Trophoblast cell (in vitro differentiated cells and primary cell): ENCODE results near the gene PTGR2.

Source experiments
- DNase-seq, 2 donors: peaks; one replicate each; pipeline ENCODE4 v3.0.0-alpha.2; 2016
- H2AFZ ChIP-seq: 2 replicates; pipeline ENCODE4 v1.6.1; 2013; ENCODE audit warnings: low read length, moderate library complexity, mild to moderate bottlenecking; ENCODE audit not compliant: insufficient read depth, poor library complexity
- H2AK5ac ChIP-seq: 2 replicates; pipeline ENCODE4 v1.6.1; 2013; ENCODE audit warnings: mild to moderate bottlenecking, low read length
- H2BK120ac ChIP-seq: 2 replicates; pipeline ENCODE4 v1.6.1; 2013; ENCODE audit warnings: low read length, mild to moderate bottlenecking, moderate library complexity; ENCODE audit not compliant: insufficient read depth, poor library complexity
- H2BK12ac ChIP-seq: 2 replicates; pipeline ENCODE4 v1.6.1; 2013; ENCODE audit warnings: mild to moderate bottlenecking, low read length, moderate library complexity
- H2BK5ac ChIP-seq: 2 replicates; pipeline ENCODE4 v1.6.1; 2013; ENCODE audit warnings: low read length, low read depth, moderate library complexity, mild to moderate bottlenecking; ENCODE audit not compliant: poor library complexity
- H3K14ac ChIP-seq: 2 replicates; pipeline ENCODE4 v1.6.1; 2013; ENCODE audit warnings: mild to moderate bottlenecking, low read length
- H3K18ac ChIP-seq: 2 replicates; pipeline ENCODE4 v1.6.1; 2013; ENCODE audit warnings: mild to moderate bottlenecking, low read length
- H3K23ac ChIP-seq: 2 replicates; pipeline ENCODE4 v1.6.1; 2013; ENCODE audit warnings: low read length
- H3K27ac ChIP-seq: 2 replicates; pipeline ENCODE4 v1.5.1; 2013; ENCODE audit warnings: low read depth, mild to moderate bottlenecking, inconsistent platforms, low read length, moderate library complexity
- H3K27me3 ChIP-seq: 2 replicates; pipeline ENCODE4 v1.6.1; 2013; ENCODE audit warnings: inconsistent platforms, mild to moderate bottlenecking, low read length, moderate library complexity; ENCODE audit not compliant: insufficient read depth
- H3K36me3 ChIP-seq, 2 experiments: 1 replicate in 1 of 2; 2 replicates in 1 of 2; pipeline ENCODE4 v1.6.1; 2013; ENCODE audit warnings: low read length in 2 of 2, mild to moderate bottlenecking in 2 of 2, moderate library complexity in 1 of 2; ENCODE audit not compliant: insufficient read depth in 2 of 2, control insufficient read depth in 1 of 2
- H3K4ac ChIP-seq: 2 replicates; pipeline ENCODE4 v1.6.1; 2013; ENCODE audit warnings: low read depth, mild to moderate bottlenecking, low read length, moderate library complexity
- H3K4me1 ChIP-seq, 2 experiments: 1 replicate in 1 of 2; 2 replicates in 1 of 2; pipeline ENCODE4 v1.6.1; 2013; ENCODE audit warnings: low read length in 2 of 2, mild to moderate bottlenecking in 2 of 2, moderate library complexity in 1 of 2; ENCODE audit not compliant: insufficient read depth in 2 of 2, control insufficient read depth in 1 of 2
- H3K4me2 ChIP-seq: 2 replicates; pipeline ENCODE4 v1.6.1; 2013; ENCODE audit warnings: inconsistent platforms, mild to moderate bottlenecking, low read length, moderate library complexity
- H3K4me3 ChIP-seq: 2 replicates; pipeline ENCODE4 v1.5.1; 2013; ENCODE audit warnings: mild to moderate bottlenecking, low read depth, low read length, inconsistent platforms
- H3K79me1 ChIP-seq: one replicate; pipeline ENCODE4 v1.6.1; 2013; ENCODE audit warnings: low read length
- H3K79me2 ChIP-seq: 2 replicates; pipeline ENCODE4 v1.6.1; 2013; ENCODE audit warnings: low read length, mild to moderate bottlenecking; ENCODE audit not compliant: control insufficient read depth, insufficient read depth, poor library complexity
- H3K9ac ChIP-seq: 2 replicates; pipeline ENCODE4 v1.6.1; 2013; ENCODE audit warnings: mild to moderate bottlenecking, low read length
- H3K9me3 ChIP-seq: 2 replicates; pipeline ENCODE4 v1.6.1; 2013; ENCODE audit warnings: low read depth, mild to moderate bottlenecking, control low read depth, inconsistent platforms, low read length; ENCODE audit not compliant: insufficient read depth
- H4K12ac ChIP-seq: 2 replicates; pipeline ENCODE4 v1.6.1; 2013; ENCODE audit warnings: low read depth, mild to moderate bottlenecking, low read length, moderate library complexity
- H4K8ac ChIP-seq: 2 replicates; pipeline ENCODE4 v1.6.1; 2013; ENCODE audit warnings: low read depth, mild to moderate bottlenecking, low read length, moderate library complexity
- H4K91ac ChIP-seq: one replicate; pipeline ENCODE4 v1.6.1; 2013; ENCODE audit warnings: low read depth, mild to moderate bottlenecking, low read length, moderate library complexity
- whole genome bisulfite sequencing: extraction: QIAGEN DNeasy Blood & Tissue Kit; methylation state at CpG from one replicate; pipeline ENCODE4 v1.1.7; 2013; ENCODE audit warnings: missing lambda C conversion rate; ENCODE audit not compliant: insufficient read length, insufficient coverage; ENCODE audit errors: extremely low coverage; 5-methylcytosine and 5-hydroxymethylcytosine counted together

The PTGR2 gene

DNA sequence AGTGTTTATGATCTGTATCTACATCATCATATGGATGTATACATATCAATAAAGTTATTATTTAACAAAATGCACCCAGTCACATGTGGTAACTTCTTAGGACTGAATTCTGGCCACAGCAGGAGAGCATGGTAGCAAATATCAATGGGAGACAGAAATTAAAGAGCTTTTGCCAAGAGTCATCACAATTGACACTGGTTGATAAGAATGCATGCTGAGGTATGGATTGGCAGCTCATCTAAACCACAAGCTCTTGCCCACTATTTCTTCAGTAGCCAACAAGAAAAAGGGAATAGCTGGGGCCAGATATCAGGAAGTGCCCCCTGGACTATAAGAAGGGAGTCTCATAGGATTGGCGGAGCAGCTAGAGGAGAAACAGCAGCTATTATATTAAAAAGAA lies 9.4 kb upstream of the PTGR2 start:
- no peaks in the 10 kb centered on the region for H3K79me1 ChIP-seq
- H3K27me3 ChIP-seq, result no peaks in the 10 kb centered on the region
- H3K4me2 ChIP-seq, result no peak overlapping the region
- no peak overlapping the region for H2AK5ac ChIP-seq
- H3K18ac ChIP-seq, result no peak overlapping the region
- H2BK12ac ChIP-seq, result no peak overlapping the region
- no peak overlapping the region for H2BK5ac ChIP-seq
- H4K91ac ChIP-seq, result no peak overlapping the region
- no peaks in the 10 kb centered on the region for H3K4me1 ChIP-seq
- no peak overlapping the region for H2AFZ ChIP-seq
- H3K79me2 ChIP-seq, result no peaks in the 10 kb centered on the region
- H3K4me3 ChIP-seq, result no peak overlapping the region
- H3K23ac ChIP-seq, result no peak overlapping the region
- no peak overlapping the region for H3K27ac ChIP-seq
- no peak overlapping the region for H3K4ac ChIP-seq
- no peak overlapping the region for H4K8ac ChIP-seq
- WGBS, result no CpG with 5 or more reads among the region's 1 CpG
- H3K9me3 ChIP-seq, result no peaks in the 10 kb centered on the region
- H3K36me3 ChIP-seq, result no peaks in the 10 kb centered on the region
- no peak overlapping the region for H4K12ac ChIP-seq
- DNase-seq, result no peak
- no peak overlapping the region for H2BK120ac ChIP-seq
- H3K14ac ChIP-seq, result no peak overlapping the region
- H3K9ac ChIP-seq, result no peak overlapping the region

DNA sequence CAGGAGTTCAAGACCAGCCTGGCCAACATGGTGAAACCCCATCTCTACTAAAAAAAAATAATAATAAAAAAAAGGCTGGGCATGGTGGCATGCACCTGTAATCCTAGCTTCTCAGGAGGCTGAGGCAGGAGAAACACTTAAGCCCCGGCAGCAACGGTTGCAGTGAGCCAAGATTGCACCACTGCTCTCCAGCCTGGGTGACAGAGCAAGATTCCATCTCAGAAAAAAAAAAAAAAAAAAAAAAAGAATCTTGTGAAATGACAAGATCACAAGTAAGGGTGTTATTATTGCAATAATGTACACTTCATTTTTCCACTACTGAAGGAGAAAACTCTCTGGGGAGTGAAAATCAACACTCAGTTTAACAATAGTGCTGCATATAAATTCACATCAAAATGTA lies 8.8 kb upstream of the PTGR2 start:
- no CpG with 5 or more reads among the region's 2 CpGs for WGBS
- Histone ChIP-seq H3K4me2 (no peak overlapping the region), H3K9ac (no peak overlapping the region), H3K9me3 (no peaks in the 10 kb centered on the region), H4K91ac (no peak overlapping the region), H3K79me2 (no peaks in the 10 kb centered on the region), H3K79me1 (no peaks in the 10 kb centered on the region), H3K4me1 (no peaks in the 10 kb centered on the region), H3K23ac (no peak overlapping the region), H3K14ac (no peak overlapping the region), H2BK5ac (no peak overlapping the region), H3K36me3 (no peaks in the 10 kb centered on the region), H3K4ac (no peak overlapping the region), H2BK12ac (no peak overlapping the region), H3K27me3 (no peaks in the 10 kb centered on the region), H3K18ac (no peak overlapping the region), H3K27ac (no peak overlapping the region), H3K4me3 (no peak overlapping the region), H4K8ac (no peak overlapping the region), H2AFZ (no peak overlapping the region), H2AK5ac (no peak overlapping the region), H4K12ac (no peak overlapping the region), H2BK120ac (no peak overlapping the region)
- DNase-seq, result peak in 1 of 2 donors; percentile 50

DNA sequence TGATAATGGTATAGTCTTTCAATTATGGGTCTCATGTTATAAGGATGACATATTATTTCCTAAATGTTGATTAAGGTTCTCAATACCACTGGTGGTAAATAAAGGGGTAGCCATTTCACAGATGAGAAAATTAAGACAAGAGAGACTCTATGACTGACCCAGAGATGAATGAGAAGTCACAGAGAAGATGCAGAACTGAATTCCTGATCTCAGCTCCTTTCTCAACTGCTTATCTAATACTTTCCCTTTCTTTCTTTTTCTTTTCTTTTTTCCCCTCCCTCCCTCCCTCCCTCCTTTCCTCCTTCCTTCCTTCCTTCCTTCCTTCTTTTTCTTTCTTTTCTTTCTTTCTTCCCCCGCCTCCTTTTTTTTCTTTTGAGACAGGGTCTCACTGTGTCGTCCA lies 8.3 kb upstream of the PTGR2 start:
- Histone ChIP-seq H3K36me3 (no peaks in the 10 kb centered on the region), H2AFZ (no peak overlapping the region), H2BK5ac (no peak overlapping the region), H3K4me3 (no peak overlapping the region), H3K79me2 (no peaks in the 10 kb centered on the region), H3K27me3 (no peaks in the 10 kb centered on the region), H3K9ac (no peak overlapping the region), H4K12ac (no peak overlapping the region), H3K9me3 (no peaks in the 10 kb centered on the region), H2BK12ac (no peak overlapping the region), H3K23ac (no peak overlapping the region), H3K18ac (no peak overlapping the region), H2AK5ac (no peak overlapping the region), H3K14ac (no peak overlapping the region), H4K91ac (no peak overlapping the region), H3K27ac (no peak overlapping the region), H3K4me1 (no peaks in the 10 kb centered on the region), H2BK120ac (no peak overlapping the region), H3K4ac (no peak overlapping the region), H4K8ac (no peak overlapping the region), H3K4me2 (no peak overlapping the region), H3K79me1 (no peaks in the 10 kb centered on the region)
- DNase-seq, result no peak
- WGBS, result no CpG with 5 or more reads among the region's 2 CpGs

DNA sequence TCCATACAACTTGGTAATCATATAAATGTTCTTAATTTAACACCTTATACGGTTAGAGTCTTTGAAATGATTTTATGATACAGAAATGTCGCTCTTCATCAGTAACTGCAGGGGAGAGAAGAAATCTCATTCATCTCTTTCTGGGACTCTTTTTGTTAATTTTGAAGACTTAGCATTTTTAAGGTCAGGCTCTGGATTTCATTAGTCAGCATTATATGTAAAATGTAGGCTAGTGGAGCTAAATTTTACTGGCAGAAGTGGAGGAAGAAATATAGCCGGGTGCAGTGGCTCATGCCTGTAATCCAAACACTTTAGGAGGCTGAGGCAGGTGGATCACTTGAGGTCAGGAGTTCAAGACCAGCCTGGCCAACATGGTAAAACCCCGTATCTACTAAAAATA lies 4.7 kb upstream of the PTGR2 start:
- H4K12ac ChIP-seq, result no peak overlapping the region
- peaks cover 5 to 6% of the 10 kb centered on the region in 2 experiments for H3K4me1 ChIP-seq
- H3K4ac ChIP-seq, result no peak overlapping the region
- H3K4me3 ChIP-seq, result no peak overlapping the region
- H4K91ac ChIP-seq, result no peak overlapping the region
- no peak for DNase-seq
- no peak overlapping the region for H3K27ac ChIP-seq
- peaks cover 2% of the 10 kb centered on the region for H3K79me2 ChIP-seq
- H3K23ac ChIP-seq, result no peak overlapping the region
- H3K36me3 ChIP-seq, result no peaks in the 10 kb centered on the region
- H3K9me3 ChIP-seq, result no peaks in the 10 kb centered on the region
- no peak overlapping the region for H4K8ac ChIP-seq
- no peak overlapping the region for H2BK5ac ChIP-seq
- H2BK12ac ChIP-seq, result no peak overlapping the region
- peaks cover 7% of the 10 kb centered on the region for H3K79me1 ChIP-seq
- no peak overlapping the region for H2BK120ac ChIP-seq
- H3K4me2 ChIP-seq, result no peak overlapping the region
- H3K18ac ChIP-seq, result no peak overlapping the region
- no peaks in the 10 kb centered on the region for H3K27me3 ChIP-seq
- no peak overlapping the region for H3K14ac ChIP-seq
- no peak overlapping the region for H2AFZ ChIP-seq
- H2AK5ac ChIP-seq, result no peak overlapping the region
- no CpG with 5 or more reads among the region's 4 CpGs for WGBS
- no peak overlapping the region for H3K9ac ChIP-seq
